H9 (cell line): ENCODE results near the gene ICOSLG. TPM values are rescaled to one million over a fixed set of nuclear protein-coding genes. Genes with fewer than 3 reads are reported as not detected.
"Not testable (repeated sequence)": the region's sequence is repeated elsewhere in the genome, so short reads cannot be mapped to it uniquely, and the experiment has no call there.

Experiments
- DNase-seq: peaks from one replicate; pipeline ENCODE4 v3.0.0-alpha.2; 2017
- H2AFZ ChIP-seq: one replicate; pipeline ENCODE4 v1.6.1; 2013; ENCODE audit warnings: mild to moderate bottlenecking, low read length, control low read depth, moderate library complexity
- H2AK5ac ChIP-seq: 2 replicates; pipeline ENCODE4 v1.6.1; 2013; ENCODE audit warnings: low read length, control low read depth, mixed read lengths; ENCODE audit not compliant: insufficient read length
- H2BK120ac ChIP-seq: one replicate; pipeline ENCODE4 v1.6.1; 2013; ENCODE audit warnings: low read depth, mild to moderate bottlenecking, low read length, control low read depth, inconsistent platforms; ENCODE audit not compliant: poor library complexity, severe bottlenecking
- H2BK12ac ChIP-seq: 2 replicates; pipeline ENCODE4 v1.6.1; 2013; ENCODE audit warnings: low read length, control low read depth, mixed read lengths, low read depth; ENCODE audit not compliant: insufficient read length
- H2BK15ac ChIP-seq: 2 replicates; pipeline ENCODE4 v1.6.1; 2013; ENCODE audit warnings: low read depth, low read length, control low read depth
- H2BK20ac ChIP-seq: one replicate; pipeline ENCODE4 v1.6.1; 2013; ENCODE audit warnings: low read depth, mild to moderate bottlenecking, low read length, control low read depth, inconsistent platforms; ENCODE audit not compliant: poor library complexity, severe bottlenecking
- H2BK5ac ChIP-seq: 2 replicates; pipeline ENCODE4 v1.6.1; 2013; ENCODE audit warnings: low read length, control low read depth, mixed read lengths; ENCODE audit not compliant: insufficient read length
- H3K14ac ChIP-seq: 2 replicates; pipeline ENCODE4 v1.6.1; 2013; ENCODE audit warnings: low read length, control low read depth; ENCODE audit not compliant: insufficient read depth
- H3K18ac ChIP-seq: 2 replicates; pipeline ENCODE4 v1.6.1; 2013; ENCODE audit warnings: low read depth, mild to moderate bottlenecking, mixed read lengths, low read length, control low read depth; ENCODE audit not compliant: insufficient read length
- H3K23ac ChIP-seq: 2 replicates; pipeline ENCODE4 v1.6.1; 2013; ENCODE audit warnings: low read length, control low read depth, mixed read lengths, low read depth; ENCODE audit not compliant: insufficient read length
- H3K23me2 ChIP-seq: 2 replicates; pipeline ENCODE4 v1.6.1; 2013; ENCODE audit warnings: low read depth, mild to moderate bottlenecking, mixed read lengths, low read length, control low read depth; ENCODE audit not compliant: insufficient read length, poor library complexity, severe bottlenecking
- H3K27ac ChIP-seq: 2 replicates; pipeline ENCODE4 v1.5.1; 2013; ENCODE audit warnings: low read length, control low read depth, mixed read lengths, low read depth; ENCODE audit not compliant: insufficient read length
- H3K27me3 ChIP-seq: 2 replicates; pipeline ENCODE4 v1.6.1; 2013; ENCODE audit warnings: low read length, control low read depth, inconsistent platforms; ENCODE audit not compliant: insufficient read depth
- H3K4ac ChIP-seq: 2 replicates; pipeline ENCODE4 v1.6.1; 2013; ENCODE audit warnings: low read depth, mild to moderate bottlenecking, control low read depth, inconsistent platforms, low read length, moderate library complexity
- H3K4me1 ChIP-seq: 2 replicates; pipeline ENCODE4 v1.6.1; 2013; ENCODE audit warnings: low read length, control low read depth, inconsistent platforms; ENCODE audit not compliant: insufficient read depth
- H3K4me2 ChIP-seq: 2 replicates; pipeline ENCODE4 v1.6.1; 2013; ENCODE audit warnings: low read length, control low read depth, mixed read lengths; ENCODE audit not compliant: insufficient read length, insufficient read depth
- H3K56ac ChIP-seq: 2 replicates; pipeline ENCODE4 v1.6.1; 2013; ENCODE audit warnings: low read depth, mild to moderate bottlenecking, mixed read lengths, low read length, control low read depth; ENCODE audit not compliant: insufficient read length
- H3K79me1 ChIP-seq: 2 replicates; pipeline ENCODE4 v1.6.1; 2013; ENCODE audit warnings: low read depth, mild to moderate bottlenecking, moderate library complexity, low read length, control low read depth, inconsistent platforms; ENCODE audit not compliant: insufficient read depth, poor library complexity, severe bottlenecking
- H3K79me2 ChIP-seq: 2 replicates; pipeline ENCODE4 v1.6.1; 2013; ENCODE audit warnings: low read length, control low read depth, inconsistent platforms; ENCODE audit not compliant: insufficient read depth
- H3K9ac ChIP-seq: 2 replicates; pipeline ENCODE4 v1.6.1; 2013; ENCODE audit warnings: low read length, control low read depth, mixed read lengths; ENCODE audit not compliant: insufficient read length; ENCODE audit errors: extremely low read depth
- H3K9me3 ChIP-seq: one replicate; pipeline ENCODE4 v1.6.1; 2013; ENCODE audit warnings: low read depth, low read length, inconsistent platforms; ENCODE audit not compliant: control insufficient read depth
- H3T11ph ChIP-seq: one replicate; pipeline ENCODE4 v1.6.1; 2013; ENCODE audit warnings: mild to moderate bottlenecking, low read length, control low read depth, inconsistent platforms
- H4K20me1 ChIP-seq: one replicate; pipeline ENCODE4 v1.6.1; 2013; ENCODE audit not compliant: control insufficient read depth, insufficient read length, insufficient read depth
- H4K5ac ChIP-seq: 2 replicates; pipeline ENCODE4 v1.6.1; 2013; ENCODE audit warnings: low read depth, mild to moderate bottlenecking, mixed read lengths, low read length, control low read depth; ENCODE audit not compliant: insufficient read length
- H4K8ac ChIP-seq: replicated peaks from 2 replicates; pipeline ENCODE4 v1.6.1; 2013; ENCODE audit warnings: low read length, control low read depth, mixed read lengths, low read depth; ENCODE audit not compliant: insufficient read length
- H4K91ac ChIP-seq: 2 replicates; pipeline ENCODE4 v1.6.1; 2013; ENCODE audit warnings: low read depth, mild to moderate bottlenecking, moderate library complexity, mixed read lengths, low read length, control low read depth; ENCODE audit not compliant: insufficient read length
- H3K27ac Mint-ChIP-seq, 3 experiments: 2 replicates in 2 of 3; 3 replicates in 1 of 3; pipeline ENCODE4 v1.8.0; 2020 to 2021; ENCODE audit warnings: mixed read lengths in 3 of 3, mild to moderate bottlenecking in 1 of 3, moderate library complexity in 1 of 3
- H3K27me3 Mint-ChIP-seq: 2 replicates; pipeline ENCODE4 v1.8.0; 2021; ENCODE audit warnings: low read depth, mild to moderate bottlenecking, moderate library complexity, mixed read lengths
- H3K36me3 Mint-ChIP-seq, 3 experiments: 2 replicates in 2 of 3; 3 replicates in 1 of 3; pipeline ENCODE4 v1.8.0; 2020 to 2021; ENCODE audit warnings: low read depth in 3 of 3, mixed read lengths in 3 of 3; ENCODE audit not compliant: insufficient read depth in 1 of 3
- H3K4me1 Mint-ChIP-seq, 2 experiments: 2 replicates each; pipeline ENCODE4 v1.8.0; 2020; ENCODE audit warnings: mixed read lengths in 2 of 2
- H3K4me3 Mint-ChIP-seq, 2 experiments: 2 replicates in 1 of 2; 3 replicates in 1 of 2; pipeline ENCODE4 v1.8.0; 2020 to 2021; ENCODE audit warnings: mild to moderate bottlenecking in 2 of 2, mixed read lengths in 2 of 2, moderate library complexity in 1 of 2
- H3K9me3 Mint-ChIP-seq, 2 experiments: 2 replicates in 1 of 2; 3 replicates in 1 of 2; pipeline ENCODE4 v1.8.0; 2020; ENCODE audit warnings: mild to moderate bottlenecking in 2 of 2, mixed read lengths in 2 of 2, moderate library complexity in 1 of 2
- WGBS: extraction: QIAGEN DNeasy Blood & Tissue Kit; methylation state at CpG from one replicate; pipeline ENCODE4 v1.1.7; 2013; ENCODE audit warnings: missing lambda C conversion rate, low lambda C conversion rate, mixed read lengths; ENCODE audit not compliant: insufficient read length; ENCODE audit errors: extremely low coverage; 5-methylcytosine and 5-hydroxymethylcytosine counted together
- total RNA-seq: library from RNA; stranded (reverse); gene quantifications from 2 replicates; pipeline ENCODE4 v1.2.1, GENCODE V29; 2021

Gene ICOSLG
- total RNA-seq, 1 experiment from 2014 or later, result 6.8 TPM

DNA sequence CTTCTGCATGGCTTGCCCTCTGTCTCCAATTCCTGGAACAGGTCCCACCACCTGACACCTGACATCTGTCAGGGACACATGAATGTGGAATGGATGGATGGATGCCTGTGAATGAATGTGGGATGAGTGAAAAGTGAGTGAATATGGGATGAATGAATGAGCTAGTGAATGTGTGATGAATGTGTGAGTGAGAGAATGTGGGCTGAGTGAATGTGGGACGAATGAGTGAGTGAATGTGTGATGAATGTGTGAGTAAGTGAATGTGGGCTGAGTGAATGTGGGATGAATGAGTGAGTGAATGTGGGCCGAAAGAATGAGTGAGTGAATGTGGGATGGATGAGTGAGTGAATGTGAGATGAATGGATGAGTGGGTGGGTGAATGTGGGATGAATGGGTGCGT, 29.2 kb downstream of the ICOSLG start:
- H3K9me3 ChIP-seq, H3K4me3 Mint-ChIP-seq: not testable (repeated sequence)
- no CpG with 5 or more reads among the region's 3 CpGs for whole genome bisulfite sequencing

DNA sequence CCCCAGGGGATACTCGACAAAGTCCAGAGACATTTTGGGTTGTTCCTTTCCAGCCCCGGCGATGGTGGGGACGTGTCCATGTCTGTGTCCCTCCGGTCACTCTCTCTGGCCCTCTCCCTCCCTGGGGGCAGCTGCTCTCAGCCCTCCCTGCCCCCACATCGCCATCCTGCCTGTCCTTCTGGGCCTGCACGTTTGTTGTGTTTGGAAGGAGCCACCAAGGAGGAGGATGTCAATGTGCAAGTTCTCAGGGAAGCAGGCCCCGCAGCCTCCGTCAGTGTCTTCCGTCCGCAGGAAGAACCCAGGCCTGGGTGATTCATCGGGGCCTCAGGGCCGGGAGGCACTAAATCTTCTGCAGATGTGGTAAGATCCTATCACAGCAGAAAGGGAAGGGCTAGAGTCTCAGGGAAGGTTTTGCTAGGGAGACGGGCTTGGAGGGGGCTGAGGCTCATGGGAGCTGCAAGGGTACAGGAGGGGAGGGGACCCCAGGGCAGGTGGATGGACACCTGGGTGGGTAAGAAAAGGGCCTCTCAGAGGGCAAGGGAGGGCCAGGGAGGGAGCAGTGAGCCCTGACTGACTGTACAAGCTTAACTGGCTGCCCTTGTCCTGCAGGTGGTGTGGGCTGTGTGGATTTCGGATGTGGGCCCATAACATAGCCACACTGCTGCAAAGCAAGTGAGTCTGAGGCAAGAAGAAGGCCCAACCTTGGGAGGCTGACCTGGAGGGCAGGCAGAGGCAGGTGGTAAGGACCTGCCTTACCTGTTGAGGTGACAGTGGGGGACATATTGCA, 32.7 kb downstream of the ICOSLG start:
- not testable (repeated sequence) for H2AK5ac ChIP-seq, H2BK120ac ChIP-seq, H4K8ac ChIP-seq, H3K23me2 ChIP-seq, H3T11ph ChIP-seq, H3K79me1 ChIP-seq, H2BK5ac ChIP-seq, H3K14ac ChIP-seq, H2AFZ ChIP-seq, H3K4me3 Mint-ChIP-seq, H4K5ac ChIP-seq, H3K79me2 ChIP-seq, H3K23ac ChIP-seq, H2BK15ac ChIP-seq, H3K27me3 Mint-ChIP-seq, H3K27me3 ChIP-seq, H3K36me3 Mint-ChIP-seq, H3K27ac Mint-ChIP-seq, H3K4me2 ChIP-seq, H3K9me3 Mint-ChIP-seq, H3K18ac ChIP-seq, H4K91ac ChIP-seq, H3K9me3 ChIP-seq, H2BK12ac ChIP-seq, H4K20me1 ChIP-seq, H3K4me1 Mint-ChIP-seq, H3K27ac ChIP-seq, H3K4ac ChIP-seq, H2BK20ac ChIP-seq, H3K9ac ChIP-seq, H3K56ac ChIP-seq, H3K4me1 ChIP-seq, DNase-seq
- WGBS, result no CpG with 5 or more reads among the region's 15 CpGs

More for the DNA sequence above, 29.2 kb downstream of the ICOSLG start:
- H2AK5ac ChIP-seq, H4K5ac ChIP-seq, H3K4me1 ChIP-seq, H2AFZ ChIP-seq, H2BK5ac ChIP-seq, H3K36me3 Mint-ChIP-seq, H2BK20ac ChIP-seq, H3K23ac ChIP-seq, H3K79me1 ChIP-seq, H3K27ac Mint-ChIP-seq, H3K9me3 Mint-ChIP-seq, H3K18ac ChIP-seq, H3K4me2 ChIP-seq, H4K20me1 ChIP-seq, H3T11ph ChIP-seq, H2BK15ac ChIP-seq, H3K27ac ChIP-seq, H3K14ac ChIP-seq, H3K79me2 ChIP-seq, H3K9ac ChIP-seq, DNase-seq, H4K8ac ChIP-seq, H3K56ac ChIP-seq, H3K4ac ChIP-seq, H3K4me1 Mint-ChIP-seq, H4K91ac ChIP-seq, H2BK12ac ChIP-seq, H2BK120ac ChIP-seq, H3K27me3 Mint-ChIP-seq, H3K27me3 ChIP-seq, H3K23me2 ChIP-seq: not testable (repeated sequence)
